ENCODE data around the gene CNTNAP5.

The CNTNAP5 gene

DNA sequence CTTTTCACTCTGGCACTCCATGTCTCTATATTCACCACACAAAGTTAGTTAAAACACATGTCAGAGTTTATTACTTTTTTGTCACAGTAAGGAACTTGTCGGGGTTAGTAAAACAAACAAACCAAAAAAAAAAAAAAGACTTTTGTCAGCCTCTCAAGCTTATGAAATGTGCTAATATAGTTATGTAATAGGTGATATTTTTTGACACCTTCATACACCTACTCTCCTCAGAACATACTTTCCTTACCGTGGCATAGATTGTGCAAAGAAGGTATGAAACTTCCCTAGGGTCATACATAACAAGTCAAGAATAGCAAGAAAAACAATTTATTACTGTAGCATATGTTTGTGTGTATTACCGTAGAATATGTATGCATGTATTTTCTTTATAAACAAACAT, 633.3 kb downstream of the CNTNAP5 start:
- DNase-seq, result no peak
- H3K9me3 ChIP-seq (ENCODE audit: insufficient read depth, low read depth, low read length), result no peaks in the 10 kb centered on the region
- H4K12ac ChIP-seq (ENCODE audit: low read depth, low read length), result no peak overlapping the region
- H3K4me2 ChIP-seq (ENCODE audit: low read length), result no peak overlapping the region
- H2BK120ac ChIP-seq (ENCODE audit: insufficient read depth, low read length, poor library complexity), result no peak overlapping the region
- no peak overlapping the region for H4K91ac ChIP-seq (ENCODE audit: low read depth, low read length)
- no peak overlapping the region for H4K8ac ChIP-seq (ENCODE audit: low read depth, low read length)
- H3K4ac ChIP-seq (ENCODE audit: low read depth, low read length), result no peak overlapping the region
- H3K14ac ChIP-seq (ENCODE audit: low read length), result no peak overlapping the region
- H3K27me3 ChIP-seq (ENCODE audit: insufficient read depth, low read length), result no peaks in the 10 kb centered on the region
- no peak overlapping the region for H2AK5ac ChIP-seq (ENCODE audit: low read length)
- no peak overlapping the region for H2BK12ac ChIP-seq (ENCODE audit: low read length)
- H3K9ac ChIP-seq (ENCODE audit: low read length), result no peak overlapping the region
- no peaks in the 10 kb centered on the region for H3K79me2 ChIP-seq (ENCODE audit: control insufficient read depth, insufficient read depth, low read length, poor library complexity)
- H3K36me3 ChIP-seq (ENCODE audit: control insufficient read depth in 1 of 2, insufficient read depth in 2 of 2, low read length in 2 of 2), result no peaks in the 10 kb centered on the region
- no CpG with 5 or more reads among the region's 3 CpGs for WGBS (ENCODE audit: extremely low coverage, insufficient coverage, insufficient read length)
- H3K27ac ChIP-seq (ENCODE audit: low read depth, low read length), result no peak overlapping the region
- no peaks in the 10 kb centered on the region for H3K79me1 ChIP-seq (ENCODE audit: low read length)
- no peak overlapping the region for H3K23ac ChIP-seq (ENCODE audit: low read length)
- no peak overlapping the region for H2AFZ ChIP-seq (ENCODE audit: insufficient read depth, low read length, poor library complexity)
- H3K4me1 ChIP-seq (ENCODE audit: control insufficient read depth in 1 of 2, insufficient read depth in 2 of 2, low read length in 2 of 2), result no peaks in the 10 kb centered on the region
- no peak overlapping the region for H3K4me3 ChIP-seq (ENCODE audit: low read depth, low read length)
- no peak overlapping the region for H3K18ac ChIP-seq (ENCODE audit: low read length)
- H2BK5ac ChIP-seq (ENCODE audit: low read depth, low read length, poor library complexity), result no peak overlapping the region

DNA sequence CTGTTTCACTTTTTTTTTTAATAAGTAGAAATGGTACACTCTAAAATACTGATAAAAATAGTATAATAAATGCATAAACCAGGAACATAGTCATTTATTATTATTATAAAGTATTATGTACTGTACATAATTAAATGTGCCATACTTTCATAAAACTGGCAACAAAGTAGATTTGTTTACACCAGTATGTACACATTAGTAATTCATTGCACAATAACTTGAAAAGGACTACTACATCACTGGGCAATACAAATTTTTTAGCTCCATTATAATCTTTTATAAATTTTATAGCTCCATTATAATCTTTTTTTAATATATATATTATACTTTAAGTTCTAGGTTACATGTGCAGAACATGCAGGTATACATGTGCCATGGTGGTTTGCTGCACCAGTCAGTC, 636.5 kb downstream of the CNTNAP5 start:
- no peak overlapping the region for H3K18ac ChIP-seq (ENCODE audit: low read length)
- H3K14ac ChIP-seq (ENCODE audit: low read length), result no peak overlapping the region
- H4K8ac ChIP-seq (ENCODE audit: low read depth, low read length), result no peak overlapping the region
- no peak overlapping the region for H3K9ac ChIP-seq (ENCODE audit: low read length)
- H3K79me1 ChIP-seq (ENCODE audit: low read length), result no peaks in the 10 kb centered on the region
- no peak for DNase-seq
- H3K79me2 ChIP-seq (ENCODE audit: control insufficient read depth, insufficient read depth, low read length, poor library complexity), result no peaks in the 10 kb centered on the region
- no peaks in the 10 kb centered on the region for H3K9me3 ChIP-seq (ENCODE audit: insufficient read depth, low read depth, low read length)
- H3K4me1 ChIP-seq (ENCODE audit: control insufficient read depth in 1 of 2, insufficient read depth in 2 of 2, low read length in 2 of 2), result no peaks in the 10 kb centered on the region
- no peak overlapping the region for H4K91ac ChIP-seq (ENCODE audit: low read depth, low read length)
- H3K23ac ChIP-seq (ENCODE audit: low read length), result no peak overlapping the region
- H2AK5ac ChIP-seq (ENCODE audit: low read length), result no peak overlapping the region
- H3K27me3 ChIP-seq (ENCODE audit: insufficient read depth, low read length), result no peaks in the 10 kb centered on the region
- no peak overlapping the region for H3K27ac ChIP-seq (ENCODE audit: low read depth, low read length)
- H4K12ac ChIP-seq (ENCODE audit: low read depth, low read length), result no peak overlapping the region
- H2AFZ ChIP-seq (ENCODE audit: insufficient read depth, low read length, poor library complexity), result no peak overlapping the region
- no peak overlapping the region for H2BK120ac ChIP-seq (ENCODE audit: insufficient read depth, low read length, poor library complexity)
- no peak overlapping the region for H3K4me2 ChIP-seq (ENCODE audit: low read length)
- no peaks in the 10 kb centered on the region for H3K36me3 ChIP-seq (ENCODE audit: control insufficient read depth in 1 of 2, insufficient read depth in 2 of 2, low read length in 2 of 2)
- H3K4ac ChIP-seq (ENCODE audit: low read depth, low read length), result no peak overlapping the region
- H2BK12ac ChIP-seq (ENCODE audit: low read length), result no peak overlapping the region
- H2BK5ac ChIP-seq (ENCODE audit: low read depth, low read length, poor library complexity), result no peak overlapping the region
- H3K4me3 ChIP-seq (ENCODE audit: low read depth, low read length), result no peak overlapping the region

DNA sequence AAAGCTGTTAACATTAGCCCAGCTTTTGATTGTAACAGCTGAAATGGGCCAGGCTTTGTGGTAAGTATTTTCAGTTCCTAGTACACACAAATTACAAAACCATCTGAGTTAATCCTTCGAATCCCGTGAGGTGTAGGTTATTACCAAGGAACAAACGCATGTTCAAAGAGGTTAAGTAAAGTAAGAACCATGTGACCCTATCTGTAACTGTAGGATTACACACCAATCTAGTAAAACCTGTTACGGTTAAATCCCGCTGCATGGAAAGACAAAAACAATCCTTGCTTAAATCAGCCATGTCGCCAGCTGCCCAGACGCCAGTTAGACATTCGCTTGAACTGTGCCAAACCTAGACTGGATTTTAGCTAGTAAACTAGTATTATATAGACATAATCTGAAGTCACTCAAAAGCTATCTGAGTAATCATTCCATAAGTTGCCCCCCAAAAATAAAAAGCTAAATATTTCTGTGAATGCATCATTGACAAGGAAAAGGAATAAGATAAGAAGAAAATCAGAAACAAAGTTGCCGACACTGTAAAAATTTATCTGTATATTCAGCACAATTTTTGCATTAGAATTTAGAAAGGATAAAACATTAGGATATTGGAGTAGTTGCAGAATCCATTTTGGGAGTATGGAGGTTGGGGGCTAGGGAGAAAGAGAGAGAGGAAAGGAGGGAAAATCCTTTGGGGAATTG, 638.0 kb downstream of the CNTNAP5 start:
- no peak overlapping the region for H2AK5ac ChIP-seq (ENCODE audit: low read length)
- H2BK5ac ChIP-seq (ENCODE audit: low read depth, low read length, poor library complexity), result no peak overlapping the region
- no peak overlapping the region for H3K4ac ChIP-seq (ENCODE audit: low read depth, low read length)
- H2AFZ ChIP-seq (ENCODE audit: insufficient read depth, low read length, poor library complexity), result no peak overlapping the region
- WGBS (ENCODE audit: extremely low coverage, insufficient coverage, insufficient read length), result no CpG with 5 or more reads among the region's 9 CpGs
- H3K4me1 ChIP-seq (ENCODE audit: control insufficient read depth in 1 of 2, insufficient read depth in 2 of 2, low read length in 2 of 2), result no peaks in the 10 kb centered on the region
- no peaks in the 10 kb centered on the region for H3K27me3 ChIP-seq (ENCODE audit: insufficient read depth, low read length)
- H3K4me2 ChIP-seq (ENCODE audit: low read length), result no peak overlapping the region
- no peaks in the 10 kb centered on the region for H3K79me1 ChIP-seq (ENCODE audit: low read length)
- H3K27ac ChIP-seq (ENCODE audit: low read depth, low read length), result no peak overlapping the region
- H4K8ac ChIP-seq (ENCODE audit: low read depth, low read length), result no peak overlapping the region
- H3K79me2 ChIP-seq (ENCODE audit: control insufficient read depth, insufficient read depth, low read length, poor library complexity), result no peaks in the 10 kb centered on the region
- no peak overlapping the region for H4K12ac ChIP-seq (ENCODE audit: low read depth, low read length)
- no peak overlapping the region for H3K23ac ChIP-seq (ENCODE audit: low read length)
- H3K9me3 ChIP-seq (ENCODE audit: insufficient read depth, low read depth, low read length), result no peaks in the 10 kb centered on the region
- H3K9ac ChIP-seq (ENCODE audit: low read length), result no peak overlapping the region
- H4K91ac ChIP-seq (ENCODE audit: low read depth, low read length), result no peak overlapping the region
- no peak overlapping the region for H2BK120ac ChIP-seq (ENCODE audit: insufficient read depth, low read length, poor library complexity)
- no peak overlapping the region for H3K14ac ChIP-seq (ENCODE audit: low read length)
- H3K4me3 ChIP-seq (ENCODE audit: low read depth, low read length), result no peak overlapping the region
- no peak overlapping the region for H3K18ac ChIP-seq (ENCODE audit: low read length)
- no peaks in the 10 kb centered on the region for H3K36me3 ChIP-seq (ENCODE audit: control insufficient read depth in 1 of 2, insufficient read depth in 2 of 2, low read length in 2 of 2)
- no peak for DNase-seq
- no peak overlapping the region for H2BK12ac ChIP-seq (ENCODE audit: low read length)

DNA sequence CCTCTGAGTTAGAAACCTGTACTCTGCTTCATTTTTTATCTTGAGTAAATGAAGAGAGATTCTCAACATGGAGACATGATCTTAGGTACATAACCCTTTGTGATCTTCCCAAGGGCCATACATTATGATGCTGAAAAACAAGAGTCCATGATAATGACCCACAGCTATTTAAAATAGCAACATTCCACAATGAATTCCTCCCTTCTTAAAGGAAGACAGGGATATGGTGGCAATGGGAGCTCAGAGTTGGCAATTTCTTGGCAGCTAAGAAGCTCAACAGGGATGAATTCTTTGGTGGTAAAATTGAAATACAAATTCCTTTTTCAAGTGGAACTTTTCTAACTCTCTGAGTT, 638.5 kb downstream of the CNTNAP5 start:
- Histone ChIP-seq H4K91ac (ENCODE audit: low read depth, low read length) (no peak overlapping the region), H2AK5ac (ENCODE audit: low read length) (no peak overlapping the region), H4K12ac (ENCODE audit: low read depth, low read length) (no peak overlapping the region)

More for the DNA sequence above, 638.5 kb downstream of the CNTNAP5 start:
- Histone ChIP-seq H3K79me2 (ENCODE audit: control insufficient read depth, insufficient read depth, low read length, poor library complexity) (no peaks in the 10 kb centered on the region), H3K27ac (ENCODE audit: low read depth, low read length) (no peak overlapping the region), H3K9me3 (ENCODE audit: insufficient read depth, low read depth, low read length) (no peaks in the 10 kb centered on the region), H3K23ac (ENCODE audit: low read length) (no peak overlapping the region), H2BK12ac (ENCODE audit: low read length) (no peak overlapping the region), H3K36me3 (ENCODE audit: control insufficient read depth in 1 of 2, insufficient read depth in 2 of 2, low read length in 2 of 2) (no peaks in the 10 kb centered on the region), H2BK120ac (ENCODE audit: insufficient read depth, low read length, poor library complexity) (no peak overlapping the region), H3K4me1 (ENCODE audit: control insufficient read depth in 1 of 2, insufficient read depth in 2 of 2, low read length in 2 of 2) (no peaks in the 10 kb centered on the region), H3K14ac (ENCODE audit: low read length) (no peak overlapping the region), H2BK5ac (ENCODE audit: low read depth, low read length, poor library complexity) (no peak overlapping the region), H3K9ac (ENCODE audit: low read length) (no peak overlapping the region), H3K4ac (ENCODE audit: low read depth, low read length) (no peak overlapping the region), H4K8ac (ENCODE audit: low read depth, low read length) (no peak overlapping the region), H3K18ac (ENCODE audit: low read length) (no peak overlapping the region), H3K27me3 (ENCODE audit: insufficient read depth, low read length) (no peaks in the 10 kb centered on the region), H3K79me1 (ENCODE audit: low read length) (no peaks in the 10 kb centered on the region), H3K4me2 (ENCODE audit: low read length) (no peak overlapping the region), H3K4me3 (ENCODE audit: low read depth, low read length) (no peak overlapping the region), H2AFZ (ENCODE audit: insufficient read depth, low read length, poor library complexity) (no peak overlapping the region)
- DNase-seq, result no peak
